GM19328 (cell line): ENCODE results near the gene PARK7.
"Not testable (repeated sequence)": the region's sequence is repeated elsewhere in the genome, so short reads cannot be mapped to it uniquely, and the experiment has no call there.

Source experiments
- ATAC-seq: cut with Tn5 transposase; IDR thresholded peaks from one replicate; pipeline ENCODE4 v1.9.1; 2021; ENCODE audit warnings: mild to moderate bottlenecking, moderate library complexity; ENCODE audit not compliant: unreplicated experiment

The PARK7 gene

DNA sequence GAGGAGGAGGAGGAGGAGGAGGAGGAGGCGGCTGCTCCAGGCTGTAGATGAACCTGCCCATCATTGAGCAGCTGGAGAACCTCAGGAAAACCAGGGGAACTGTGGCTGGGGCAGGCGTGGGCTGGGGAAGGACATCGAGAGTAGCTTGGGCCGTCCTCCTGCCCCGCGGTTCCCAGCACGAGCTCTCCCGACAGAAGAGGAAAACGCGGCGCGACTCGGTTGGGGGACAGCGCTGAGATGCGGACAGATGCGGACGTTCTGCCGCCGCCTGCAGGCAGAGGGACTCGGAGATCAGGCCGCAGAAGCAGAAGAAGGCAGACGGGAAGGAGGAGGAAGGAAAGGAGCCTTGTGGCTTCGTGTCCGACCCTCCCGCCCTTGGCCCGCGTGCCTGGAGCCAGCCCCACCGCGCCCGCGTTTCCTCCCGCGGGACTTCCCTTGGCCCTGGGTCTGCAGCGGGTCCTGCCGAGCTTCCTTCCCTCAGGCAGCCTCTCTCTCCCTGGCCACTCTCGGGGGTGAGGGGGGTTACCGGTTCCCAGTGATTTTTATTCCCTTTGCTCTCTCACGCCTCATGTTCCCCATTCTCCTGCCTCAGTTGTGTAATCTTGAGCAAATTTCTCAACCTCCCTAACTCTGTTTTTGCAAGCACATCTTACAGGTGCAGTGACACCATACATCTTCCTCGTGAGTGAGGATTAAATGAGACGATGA is 19.1 kb upstream of the PARK7 start:
- no peak for ATAC-seq

DNA sequence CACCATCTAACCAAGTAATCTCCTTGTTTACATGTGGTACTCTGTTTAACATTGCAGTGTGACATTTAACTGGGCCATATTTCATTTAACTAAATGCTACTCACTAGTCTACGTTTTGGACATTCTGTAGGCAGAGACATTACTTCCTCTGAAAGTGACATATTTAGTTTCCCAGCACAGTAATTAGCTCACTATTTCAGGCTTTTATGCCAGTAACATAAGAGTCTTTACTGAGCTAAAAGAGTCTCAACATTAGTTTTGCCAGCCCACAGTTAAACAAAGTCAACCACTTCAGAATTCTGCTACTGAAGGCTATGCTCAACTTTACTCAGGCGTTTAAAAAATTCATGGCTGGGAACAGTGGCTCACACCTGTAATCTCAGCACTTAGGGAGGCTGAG is 18.3 kb upstream of the PARK7 start:
- ATAC-seq, result no peak

DNA sequence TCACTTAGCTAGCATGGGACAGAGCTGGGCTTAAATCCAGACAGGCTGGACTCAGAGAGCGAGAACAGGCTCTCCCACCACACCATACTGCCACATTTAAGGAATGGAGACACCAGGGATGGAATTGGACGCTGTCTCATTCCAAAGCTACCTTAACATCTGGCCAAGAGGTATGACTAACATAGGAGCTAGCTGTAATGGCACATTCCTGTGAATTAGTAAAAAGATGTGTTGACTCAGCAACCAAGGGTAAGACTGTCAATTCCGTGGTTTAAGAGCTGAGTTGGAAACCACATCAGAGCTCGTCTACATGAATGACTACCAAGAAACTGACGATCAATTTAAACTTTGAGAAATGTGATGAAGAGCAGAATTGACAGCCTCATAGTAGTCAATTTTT is 12.6 kb upstream of the PARK7 start:
- ATAC-seq, result no peak

DNA sequence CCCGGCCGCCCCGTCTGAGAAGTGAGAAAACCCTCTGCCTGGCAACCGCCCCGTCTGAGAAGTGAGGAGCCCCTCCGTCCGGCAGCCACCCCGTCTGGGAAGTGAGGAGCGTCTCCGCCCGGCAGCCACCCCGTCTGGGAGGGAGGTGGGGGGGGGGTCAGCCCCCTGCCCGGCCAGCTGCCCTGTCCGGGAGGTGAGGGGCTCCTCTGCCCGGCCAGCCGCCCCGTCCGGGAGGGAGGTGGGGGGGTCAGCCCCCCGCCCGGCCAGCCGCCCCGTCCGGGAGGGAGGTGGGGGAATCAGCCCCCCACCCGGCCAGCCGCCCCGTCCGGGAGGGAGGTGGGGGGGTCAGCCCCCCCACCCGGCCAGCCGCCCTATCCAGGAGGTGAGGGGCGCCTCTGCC is 8.7 kb upstream of the PARK7 start:
- not testable (repeated sequence) for ATAC-seq

GRCh38 chr1:7953850-7954609 is 7.5 kb upstream of the PARK7 start:
- ATAC-seq, result peak; percentile 94

DNA sequence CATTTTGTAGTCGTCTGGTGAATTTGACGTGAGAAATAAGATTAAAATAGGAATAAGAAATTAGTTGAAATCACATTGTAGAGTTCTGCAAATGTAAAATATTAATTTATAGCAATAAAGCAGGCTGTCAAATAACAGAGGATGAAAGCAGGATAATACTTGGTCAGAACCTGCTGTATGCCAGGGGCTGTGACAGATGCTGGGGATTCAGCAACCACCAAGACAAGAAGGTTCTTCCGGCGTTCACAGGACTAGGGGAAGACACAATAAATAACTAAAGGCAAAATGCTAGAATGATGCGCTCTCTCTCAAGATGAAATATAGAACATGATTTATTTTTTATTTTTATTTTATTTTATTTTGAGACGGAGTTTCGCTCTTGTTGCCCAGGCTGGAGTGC is 6.8 kb upstream of the PARK7 start:
- ATAC-seq, result no peak

GRCh38 chr1:7956218-7957032 is 5.1 kb upstream of the PARK7 start:
- ATAC-seq, result no peak

- ATAC-seq, result no peak
These were observed 1.3 kb upstream of the PARK7 start for GRCh38 chr1:7960165-7960564.

DNA sequence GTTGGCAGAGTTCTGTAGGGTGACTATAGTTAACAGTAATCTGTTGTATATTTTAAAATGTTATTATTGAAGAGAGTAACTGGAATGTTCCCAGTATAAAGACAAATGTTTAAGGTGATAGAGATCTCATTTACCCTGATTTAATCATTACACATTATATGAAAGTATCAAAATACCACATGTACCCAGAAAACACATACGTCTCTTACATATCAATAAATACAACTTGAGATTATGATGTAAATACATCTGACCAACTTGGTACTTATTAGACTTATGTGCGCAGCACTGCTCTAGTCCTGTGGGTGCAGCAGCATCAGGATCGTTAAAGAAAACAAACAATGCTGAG is 670 bp upstream of the PARK7 start:
- no peak for ATAC-seq

- no peak for ATAC-seq
These were observed 464 bp downstream of the PARK7 start for GRCh38 chr1:7962014-7962335.

GRCh38 chr1:7962636-7963377 is 1.3 kb downstream of the PARK7 start:
- no peak for ATAC-seq

GRCh38 chr1:7963378-7963730 is 1.8 kb downstream of the PARK7 start:
- ATAC-seq, result not testable (repeated sequence)

DNA sequence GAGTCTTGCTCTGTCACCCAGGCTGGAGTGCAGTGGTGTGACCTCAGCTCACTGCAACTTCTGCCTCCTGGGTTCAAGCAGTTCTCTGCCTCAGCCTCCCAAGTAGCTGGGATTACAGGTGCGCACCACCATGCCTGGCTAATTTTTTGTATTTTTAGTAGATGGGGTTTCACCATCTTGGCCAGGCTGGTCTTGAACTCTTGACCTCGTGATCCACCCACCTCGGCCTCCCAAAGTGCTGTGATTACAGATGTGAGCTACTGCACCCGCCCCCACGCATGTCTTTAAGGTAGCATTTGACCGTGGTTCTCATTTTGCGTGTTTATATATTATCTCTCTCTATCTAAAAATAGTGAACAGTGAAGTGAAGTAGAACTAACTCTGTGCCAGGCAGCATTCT is 2.3 kb downstream of the PARK7 start:
- not testable (repeated sequence) for ATAC-seq

GRCh38 chr1:7964476-7964875 is 3.0 kb downstream of the PARK7 start:
- ATAC-seq, result no peak

- no peak for ATAC-seq
These were observed 5.7 kb downstream of the PARK7 start for GRCh38 chr1:7967196-7967595.

GRCh38 chr1:7967651-7968050 is 6.1 kb downstream of the PARK7 start:
- no peak for ATAC-seq

DNA sequence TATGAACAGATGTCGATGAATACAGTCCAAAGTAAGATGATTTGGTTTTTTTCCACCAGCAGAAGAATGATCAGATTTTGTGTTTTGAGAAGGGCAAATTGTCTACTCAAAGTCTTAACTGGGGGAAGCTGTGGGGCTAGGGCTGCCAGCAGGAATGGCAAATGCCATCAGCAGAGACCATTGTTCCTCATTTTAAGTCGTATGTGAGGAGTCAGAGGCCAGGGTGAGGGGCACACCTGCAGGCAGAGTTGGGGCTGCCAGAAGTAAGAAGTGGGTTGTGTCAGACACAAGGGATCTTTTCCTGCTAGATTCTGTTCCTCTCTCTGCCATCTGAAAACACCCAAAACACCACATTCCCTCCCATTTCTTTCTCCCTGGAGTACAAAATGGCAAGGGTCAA is 8.7 kb downstream of the PARK7 start:
- ATAC-seq, result no peak

DNA sequence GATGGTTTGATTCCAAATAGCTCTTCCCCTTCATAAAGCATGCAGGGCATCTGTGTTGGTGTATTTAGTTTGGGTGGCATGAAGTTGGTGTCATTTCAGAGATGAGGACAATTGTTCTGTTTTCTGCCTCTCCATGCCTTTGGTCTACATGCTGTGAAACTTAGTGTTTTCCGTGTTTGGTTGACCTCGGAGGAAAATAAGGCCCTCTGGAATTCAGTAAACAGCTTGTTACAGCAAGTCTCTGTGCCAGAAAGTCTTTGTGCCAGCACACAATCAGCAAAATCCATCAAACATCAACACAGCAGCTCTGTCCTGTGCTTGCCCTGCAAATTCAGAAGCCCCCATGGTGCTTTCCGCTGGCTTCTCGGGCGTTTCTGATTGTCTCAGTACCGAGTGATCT is 9.5 kb downstream of the PARK7 start:
- no peak for ATAC-seq

DNA sequence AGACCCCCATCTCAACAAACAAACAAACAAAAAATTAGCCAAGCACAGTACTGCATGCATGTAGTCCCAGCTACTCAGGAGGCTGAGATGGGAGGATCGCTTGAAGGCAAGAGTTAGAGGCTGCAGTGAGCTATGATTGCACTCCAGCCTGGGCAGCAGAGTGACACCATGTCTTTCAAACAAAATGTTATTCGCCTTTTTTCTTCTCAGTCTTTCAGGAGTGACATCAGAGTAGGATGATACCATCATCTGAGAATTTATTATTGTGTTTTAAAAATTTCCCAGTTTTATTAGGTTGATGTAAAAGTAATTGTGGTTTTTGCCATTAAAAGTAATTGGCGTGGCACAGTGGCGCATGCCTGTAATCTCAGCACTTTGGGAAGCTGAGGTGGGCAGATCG is 10.8 kb downstream of the PARK7 start:
- no peak for ATAC-seq

DNA sequence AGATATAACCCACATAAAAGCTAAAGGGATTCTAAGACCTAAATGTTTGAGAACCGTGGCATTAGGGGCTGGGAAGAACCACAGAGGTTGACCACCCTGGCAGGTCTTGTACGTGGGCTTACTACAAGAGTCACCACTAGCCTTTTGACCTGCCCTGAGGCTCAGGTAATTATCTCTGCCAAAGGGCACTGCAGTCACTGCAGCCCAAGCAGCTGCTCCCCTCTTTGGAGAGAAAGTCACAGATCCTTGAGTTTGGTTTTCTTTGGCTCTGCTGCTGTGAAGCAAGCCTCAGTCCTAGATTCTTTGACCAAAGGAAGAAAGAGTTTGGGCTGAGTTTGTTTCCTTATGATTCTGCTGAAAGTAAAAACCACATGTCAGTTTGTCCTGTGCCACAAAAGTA is 11.6 kb downstream of the PARK7 start:
- ATAC-seq, result no peak

- ATAC-seq, result no peak
These were observed 13.8 kb downstream of the PARK7 start for GRCh38 chr1:7975212-7975865.
